Measurements from ENCODE around the gene UQCC3.

UQCC3 gene

DNA sequence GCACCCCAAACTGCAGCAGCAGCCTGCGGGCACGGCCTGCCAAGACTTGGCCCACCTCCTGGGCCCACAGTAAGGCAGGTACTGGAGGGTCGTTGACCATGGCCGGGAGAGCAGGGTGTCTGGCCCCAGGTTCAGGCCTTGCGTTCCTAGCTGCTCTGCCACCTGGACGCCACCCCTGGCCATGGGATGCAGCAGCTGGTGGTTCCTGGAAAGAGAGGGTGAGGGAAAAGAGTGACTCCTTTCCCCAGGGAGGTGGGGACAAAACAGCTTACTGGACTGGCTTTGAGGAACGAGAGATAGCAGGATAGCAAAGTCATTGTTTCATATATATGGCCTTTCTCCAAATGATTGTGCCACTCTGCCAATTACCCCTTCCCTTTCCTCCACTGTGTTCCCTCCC lies 33.9 kb downstream of the UQCC3 start:
- no peak for DNase-seq

DNA sequence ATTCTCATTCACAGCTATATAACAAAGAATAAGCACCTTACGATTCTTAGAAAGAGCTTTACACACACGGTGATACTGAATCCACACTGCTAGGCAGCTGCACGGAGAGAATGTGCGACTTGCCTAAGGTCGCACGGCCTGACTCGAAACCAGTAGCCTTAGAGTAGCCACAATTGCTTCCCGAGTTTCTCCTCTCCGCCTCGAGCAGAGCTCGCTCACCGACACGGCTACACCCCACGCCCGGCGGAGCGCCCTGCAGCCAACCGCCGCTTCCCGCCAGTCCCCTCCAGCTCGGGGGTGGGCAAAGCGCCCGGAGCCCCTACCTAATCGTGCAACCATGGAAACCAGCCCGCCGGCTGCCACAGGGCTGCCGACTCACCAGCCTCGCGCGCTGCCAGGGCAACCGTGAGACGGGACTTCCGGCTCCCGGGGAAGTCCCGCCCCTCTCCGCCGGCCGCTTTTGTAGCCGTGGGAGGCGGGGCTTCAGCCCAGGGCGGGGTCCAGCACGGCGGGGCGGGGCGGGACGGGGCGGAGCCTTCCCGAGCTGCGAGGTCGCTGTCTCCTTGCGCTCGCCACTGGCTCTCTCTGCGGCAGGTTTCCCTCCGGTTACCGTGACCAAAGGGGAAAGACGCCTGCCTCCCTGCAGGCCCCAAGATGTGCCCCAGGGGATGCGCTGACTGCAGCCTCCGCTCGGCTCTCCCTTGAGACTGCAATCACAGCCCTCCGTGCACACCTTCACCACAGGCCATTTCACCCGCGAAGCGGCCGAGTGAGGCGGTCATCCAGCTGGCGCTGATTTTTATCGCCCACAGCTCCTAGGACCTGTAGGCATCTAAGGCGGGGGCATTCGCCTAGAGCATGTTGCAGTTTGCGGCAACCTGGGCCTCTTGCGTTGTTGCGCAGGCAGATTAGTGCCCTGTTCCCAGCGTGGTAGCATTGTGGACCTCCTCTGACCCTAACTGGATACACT lies 34.7 kb downstream of the UQCC3 start:
- DNase-seq: peak; percentile 40 to 70

DNA sequence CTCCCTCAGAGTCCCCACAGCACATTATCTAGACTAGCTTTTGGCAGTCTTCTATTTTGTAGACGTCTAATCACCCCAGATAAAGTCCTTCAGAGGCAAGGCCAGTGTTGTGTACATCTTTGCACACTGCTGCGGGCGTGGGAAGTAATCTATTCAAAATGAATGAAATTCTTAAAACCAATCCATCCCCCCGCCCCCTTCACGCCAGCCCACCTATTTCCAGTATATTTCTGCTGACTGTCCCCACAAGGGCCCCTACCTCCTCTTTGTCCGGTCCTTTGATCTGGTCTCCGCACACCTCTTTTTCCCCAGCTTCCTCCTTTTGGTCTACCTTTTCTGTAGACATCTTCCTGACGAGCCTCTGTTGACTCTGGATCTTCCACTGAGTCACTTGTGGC lies 35.4 kb downstream of the UQCC3 start:
- no peak for DNase-seq

DNA sequence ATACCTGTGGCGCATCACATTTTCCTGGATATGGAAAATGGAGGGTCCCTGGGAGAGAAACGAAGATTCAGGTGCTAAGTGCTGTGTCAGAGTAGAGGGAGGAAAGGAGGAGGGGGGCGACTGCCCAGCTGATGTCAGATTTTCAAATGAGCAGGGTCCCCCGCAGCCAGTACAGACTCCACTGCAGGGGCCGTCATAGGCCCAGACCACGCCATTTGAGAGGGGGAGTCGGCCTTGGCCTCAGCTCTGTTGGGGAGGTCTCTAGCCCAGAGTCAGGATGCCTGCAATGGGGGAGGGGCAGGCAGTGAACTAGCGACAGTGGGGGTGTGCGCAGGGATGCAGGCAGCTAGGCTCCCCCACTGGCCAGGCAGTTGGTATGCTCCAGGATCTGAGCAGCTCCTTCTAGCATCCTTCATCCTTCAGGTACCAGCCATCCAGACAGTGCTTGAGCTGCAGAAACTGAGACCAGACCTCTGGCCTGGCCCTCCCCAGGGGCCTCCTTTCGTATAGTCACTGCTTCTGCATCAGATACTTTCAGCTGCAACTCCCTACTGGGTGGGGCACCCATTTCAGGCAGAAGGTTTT lies 35.9 kb downstream of the UQCC3 start, which contains the start of the genes BSCL2 and GNG3:
BSCL2 (minus strand) TSS at position 148 of the 585 bp plus-strand sequence. CDS start 229 bp downstream, outside the sequence.
GNG3 (plus strand) TSS at position 400 of the 585 bp plus-strand sequence. CDS start 620 bp downstream, outside the sequence.
- peak; percentile 90 to 97 for DNase-seq

DNA sequence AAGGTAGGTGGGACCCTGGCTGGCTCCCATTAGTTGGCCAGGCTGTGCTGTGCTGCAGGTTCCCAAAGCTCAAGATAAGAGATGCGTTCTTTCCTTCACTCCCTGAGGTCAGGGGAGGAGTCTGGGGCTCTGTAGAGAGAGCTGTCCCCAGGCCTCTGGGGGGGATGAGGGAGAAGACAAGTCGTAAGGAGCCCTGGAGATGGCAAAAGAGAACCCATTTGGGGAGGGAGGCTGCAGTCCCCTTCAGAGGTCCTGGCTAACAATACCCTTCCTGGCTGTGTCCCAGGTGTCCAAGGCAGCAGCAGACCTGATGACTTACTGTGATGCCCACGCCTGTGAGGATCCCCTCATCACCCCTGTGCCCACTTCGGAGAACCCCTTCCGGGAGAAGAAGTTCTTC lies 36.9 kb downstream of the UQCC3 start:
- no peak for DNase-seq

DNA sequence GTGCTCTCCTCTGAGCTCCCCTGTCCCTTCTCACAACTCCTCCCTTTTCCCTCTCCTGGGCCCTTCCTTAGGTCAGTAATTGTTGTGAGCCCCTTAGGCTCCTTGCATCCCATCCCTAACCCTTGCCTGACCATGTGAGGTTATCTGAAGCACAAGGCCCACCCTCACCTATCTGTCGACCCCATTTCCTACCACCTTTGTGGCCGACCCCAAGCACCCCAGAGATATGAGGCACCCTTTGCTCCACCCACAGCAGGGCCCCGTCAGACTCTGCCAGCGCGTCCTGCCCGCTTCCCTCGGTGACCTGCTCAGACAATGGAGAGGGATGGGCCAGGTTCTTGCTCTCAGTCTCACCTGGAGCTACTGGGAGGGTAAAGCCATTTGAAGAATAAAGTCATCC lies 37.3 kb downstream of the UQCC3 start:
- DNase-seq: peak in 1 of 2 experiments; percentile 24

DNA sequence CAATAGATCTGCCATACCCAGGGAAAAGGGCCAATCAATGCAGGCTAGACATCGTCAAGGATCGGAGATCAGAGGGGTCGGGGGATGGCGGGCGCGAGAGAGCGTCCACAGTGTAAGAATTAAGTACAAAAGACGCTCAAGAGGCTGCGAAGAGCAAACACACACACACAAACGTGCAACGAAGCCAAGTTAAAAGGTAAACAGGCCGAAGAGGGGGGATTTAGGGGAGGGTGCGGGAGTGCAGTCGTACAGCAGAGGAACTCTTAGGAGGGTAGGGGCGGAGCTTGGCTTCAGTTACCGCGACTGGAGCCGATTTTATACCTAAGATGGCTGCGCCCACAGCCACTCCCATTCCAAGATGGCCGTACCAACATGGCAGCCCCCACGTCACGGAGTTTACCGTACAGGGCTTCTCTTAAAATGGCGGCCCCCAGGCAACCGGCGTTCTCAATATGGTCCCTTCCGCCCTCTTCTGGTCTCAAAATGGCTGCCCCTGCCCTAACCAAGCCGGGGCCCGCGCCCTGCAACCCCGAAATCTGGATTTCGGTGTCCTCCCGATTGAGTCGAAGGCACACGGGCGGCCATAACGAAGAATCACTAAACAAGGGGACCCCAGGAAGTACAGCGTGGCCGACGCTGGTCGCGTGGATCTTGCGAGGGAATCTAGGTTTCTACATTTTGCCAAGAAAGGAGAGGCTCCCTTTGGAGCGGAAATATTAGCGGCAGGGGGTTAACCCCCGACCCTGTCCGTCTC lies 38.0 kb downstream of the UQCC3 start:
- peak; percentile 83 to 84 for DNase-seq

DNA sequence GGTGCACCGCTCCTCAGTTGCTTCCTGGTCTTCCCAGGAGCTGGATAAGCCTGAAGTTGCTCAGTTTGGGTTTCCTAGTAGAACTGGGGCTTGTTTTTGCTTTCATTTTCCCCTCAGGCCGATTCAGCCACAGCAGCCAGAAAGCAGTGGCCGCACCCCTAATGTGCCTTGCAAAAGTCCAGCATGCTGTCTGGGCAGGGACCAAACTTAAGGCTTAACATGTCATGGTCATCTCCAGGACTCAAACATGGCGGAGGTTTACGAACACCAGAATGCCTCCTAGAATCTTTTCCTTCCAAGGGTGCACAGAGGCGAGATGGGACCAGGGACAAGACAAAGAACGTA lies 38.5 kb downstream of the UQCC3 start:
- DNase-seq: no peak

DNA sequence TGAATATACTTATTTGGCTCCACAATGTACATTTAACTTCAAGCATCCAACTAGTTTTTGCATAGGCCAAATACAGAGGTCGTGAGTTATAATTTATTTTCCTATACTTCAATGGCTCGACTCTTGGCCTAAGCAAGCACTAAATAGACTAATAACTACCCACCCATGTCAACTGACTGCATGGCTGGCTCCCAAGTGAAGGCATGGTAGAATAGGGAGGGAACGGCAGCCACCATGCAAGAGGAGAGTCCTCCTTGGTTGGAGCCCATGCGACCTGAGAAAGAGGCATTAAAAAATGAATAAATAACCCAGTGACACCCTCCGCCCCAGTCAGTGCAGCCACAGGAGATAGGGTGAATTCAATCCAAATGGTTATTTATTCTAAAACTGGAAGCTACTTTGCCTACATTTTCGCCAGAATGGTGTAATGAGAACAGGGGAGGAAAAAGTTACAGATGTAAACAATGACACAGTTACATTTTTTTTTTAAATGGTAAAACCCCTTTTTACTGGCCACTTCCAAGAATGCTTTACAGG lies 40.9 kb downstream of the UQCC3 start:
- no peak for DNase-seq

DNA sequence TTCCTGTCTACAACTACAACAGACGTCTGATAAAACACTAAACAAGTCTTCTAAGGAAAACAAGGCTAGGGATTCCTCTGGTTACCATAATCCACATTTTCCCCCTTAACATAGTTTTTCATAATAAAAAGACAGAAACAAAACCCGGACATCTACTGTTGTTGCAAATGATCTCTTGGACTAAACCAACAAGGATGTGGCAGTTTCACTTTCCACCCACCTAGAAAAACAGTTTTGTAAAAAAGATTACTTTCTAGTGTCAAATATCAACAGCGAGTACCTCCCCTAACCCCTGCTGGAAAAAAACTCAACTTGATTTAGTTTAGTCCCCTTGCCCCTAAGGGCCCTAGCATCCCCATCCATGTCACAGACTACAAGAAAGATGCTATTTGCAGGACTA lies 41.4 kb downstream of the UQCC3 start:
- no peak for DNase-seq

DNA sequence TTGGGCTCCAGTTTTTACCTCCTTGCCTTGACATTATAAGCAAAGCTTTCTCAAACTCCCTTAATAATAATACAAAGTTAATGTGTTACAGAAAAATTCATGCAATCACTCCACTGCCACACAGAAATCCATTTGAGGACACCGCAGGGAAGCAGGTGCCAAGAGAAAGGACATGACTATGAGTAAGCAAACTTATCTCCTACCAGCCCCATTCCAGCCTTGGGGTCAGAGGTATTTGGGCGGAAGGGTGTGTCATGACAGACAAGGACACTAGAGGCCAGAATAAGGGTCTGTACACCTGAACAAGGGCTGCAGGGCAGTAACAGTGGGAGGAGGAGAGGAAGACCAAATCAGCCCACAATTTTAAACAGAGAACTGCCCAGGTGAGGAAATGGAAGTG lies 41.9 kb downstream of the UQCC3 start:
- no peak for DNase-seq

DNA sequence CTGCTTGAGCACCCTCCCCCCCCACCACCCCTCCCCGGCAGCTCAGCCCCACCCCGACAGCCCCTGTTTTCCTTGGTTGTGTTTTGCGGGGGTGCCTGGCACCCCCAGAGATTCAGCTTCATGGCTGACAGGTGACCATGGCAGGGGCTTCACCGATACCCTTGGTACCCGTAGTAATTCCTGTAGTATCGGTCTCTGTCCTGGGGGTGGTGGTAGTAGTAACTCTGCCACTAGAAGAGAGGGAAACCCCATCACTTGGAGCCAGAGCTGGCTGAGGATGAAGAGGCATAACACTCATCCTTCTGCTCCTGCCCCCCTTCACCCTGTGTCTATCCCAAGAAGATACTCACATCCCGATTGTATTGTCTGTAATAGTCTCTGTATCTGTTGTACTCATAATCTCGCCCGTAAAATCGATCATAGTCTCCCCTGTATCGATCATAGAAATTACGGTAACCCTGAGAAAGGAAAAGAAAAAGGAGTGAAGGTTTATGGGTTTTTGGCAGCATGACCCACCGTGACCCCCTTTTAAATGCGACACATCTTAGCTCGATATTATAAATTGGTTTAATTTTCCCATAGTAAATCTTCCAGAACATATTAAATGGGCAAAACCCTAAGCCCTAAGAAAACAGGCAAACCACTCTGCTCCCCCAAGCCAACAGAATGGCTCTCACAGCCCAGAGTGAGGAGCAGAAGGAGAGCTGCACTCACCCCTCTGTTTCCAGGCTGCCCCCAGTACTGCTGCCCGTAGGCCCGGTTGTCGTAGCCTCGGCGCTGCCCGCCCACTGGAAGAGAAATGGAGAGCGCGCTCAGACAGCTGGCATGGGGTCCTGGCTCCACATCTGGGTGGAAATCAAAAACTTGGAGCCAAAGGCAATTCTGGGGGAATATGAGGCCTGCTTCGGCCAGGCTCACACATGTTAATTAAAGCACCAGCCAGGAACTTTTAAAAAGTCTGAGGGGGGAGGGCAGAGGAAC lies 44.0 kb downstream of the UQCC3 start:
- no peak for DNase-seq

DNA sequence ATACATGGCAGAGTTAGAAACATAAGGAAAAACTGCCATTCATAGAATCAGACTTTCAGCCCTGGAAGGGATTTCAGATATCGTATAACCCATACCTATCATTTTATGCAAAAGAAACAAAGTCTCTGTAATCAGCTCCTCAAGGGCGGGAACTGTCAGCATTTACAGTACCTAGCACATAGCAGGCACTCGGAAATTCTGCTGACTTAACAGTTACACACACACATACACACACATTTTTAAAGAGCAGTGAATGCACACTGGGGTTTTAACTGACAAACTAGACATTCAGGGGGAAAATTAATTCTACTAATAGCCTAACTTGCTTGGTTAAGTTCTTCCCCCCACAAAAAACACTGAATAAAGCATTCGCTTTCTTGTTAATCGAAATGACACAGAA lies 44.7 kb downstream of the UQCC3 start:
- DNase-seq: no peak

DNA sequence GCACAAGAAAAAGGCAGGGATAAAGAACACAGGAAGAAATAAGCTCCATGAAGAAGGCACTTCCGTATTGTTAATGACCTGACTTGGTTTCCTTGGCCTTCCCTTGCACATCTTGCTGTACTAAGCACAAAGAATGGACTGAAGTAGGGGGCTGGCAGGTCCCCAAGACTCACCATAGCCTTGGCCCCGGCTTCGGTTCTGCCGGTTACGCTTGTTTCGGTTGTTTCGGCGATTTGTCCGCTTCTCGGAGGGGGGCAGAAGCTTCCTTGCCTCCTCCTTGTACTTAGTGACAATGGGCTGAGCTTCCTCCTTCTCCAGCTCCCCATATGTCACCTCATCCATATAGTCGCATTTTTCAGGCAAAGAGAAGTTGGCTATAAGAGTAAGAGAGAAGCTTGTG lies 45.3 kb downstream of the UQCC3 start:
- DNase-seq: no peak

DNA sequence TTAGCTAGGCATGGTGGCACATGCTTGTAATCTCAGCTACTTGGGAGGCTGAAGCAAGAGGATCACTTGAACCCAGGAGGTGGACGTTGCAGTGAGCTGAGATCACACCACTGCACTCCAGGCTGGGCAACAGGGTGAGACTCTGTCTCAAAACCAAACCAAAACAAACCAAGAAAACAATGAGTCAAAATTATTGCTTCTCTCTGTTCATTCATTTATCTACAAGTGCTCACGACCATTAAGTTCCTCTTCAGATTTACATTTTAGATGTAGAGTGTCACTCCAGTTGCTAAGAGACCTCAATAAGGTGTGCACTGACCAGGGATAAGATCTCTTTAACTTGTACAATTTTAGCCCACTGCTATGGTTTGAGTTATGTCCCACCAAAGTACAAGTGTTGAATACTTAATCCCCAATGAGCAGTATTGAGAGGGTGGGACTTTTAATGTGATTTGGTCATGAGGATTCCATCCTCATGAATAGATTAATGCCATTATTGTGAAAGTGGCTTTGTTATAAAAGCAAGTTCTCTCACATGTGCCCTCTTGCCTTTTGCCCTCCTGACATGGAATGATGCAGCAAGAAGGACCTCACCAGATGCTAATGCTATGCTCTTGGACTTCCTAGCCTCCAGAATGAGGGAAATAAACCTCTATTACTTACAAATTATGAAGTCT lies 48.0 kb downstream of the UQCC3 start:
- DNase-seq: no peak

DNA sequence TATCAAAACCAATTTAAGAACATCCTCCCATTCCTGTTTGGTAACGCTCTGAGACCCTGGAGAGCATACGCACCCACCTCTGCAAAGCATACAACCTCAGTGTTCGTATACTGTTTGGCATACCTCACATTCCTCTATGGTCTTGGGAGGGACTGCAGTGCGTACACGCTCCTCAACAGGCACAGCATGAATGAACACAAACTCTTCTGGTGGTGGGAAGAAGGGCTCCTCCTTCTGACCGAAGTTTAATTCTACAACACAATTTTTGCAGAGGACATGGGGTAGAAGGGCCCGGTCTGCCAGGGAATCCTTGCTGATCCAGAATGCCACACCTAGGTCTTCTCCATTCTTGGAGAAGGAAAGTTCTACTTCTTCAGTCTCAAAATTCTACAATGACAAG lies 50.5 kb downstream of the UQCC3 start:
- DNase-seq: no peak

All from cerebellar nuclear complex (tissue), 1 donor.